Astrocyte of the cerebellum (primary cell): ENCODE measurements around the gene DISC1.

ENCODE experiments used
- DNase-seq: peaks from one replicate; pipeline ENCODE4 v3.0.0-alpha.2; 2011; ENCODE audit warnings: low read depth
- H3K4me3 ChIP-seq: 2 replicates; pipeline ENCODE4 v1.5.1; 2011; ENCODE audit warnings: mild to moderate bottlenecking, low read depth, low read length, moderate library complexity
- in situ Hi-C: cut with HindIII; loops from 2 replicates; pipeline ENCODE4 v1.10.0; 2017; ENCODE audit warnings: low sequenced_read_pairs
- TF ChIP-seq, protein P1 (sequence below): IDR thresholded peaks from 2 replicates; pipeline ENCODE4 v1.5.1; 2012; ENCODE audit warnings: low read length, low read depth, moderate library complexity, mild to moderate bottlenecking; ENCODE audit errors: missing control alignments

Gene DISC1

DNA sequence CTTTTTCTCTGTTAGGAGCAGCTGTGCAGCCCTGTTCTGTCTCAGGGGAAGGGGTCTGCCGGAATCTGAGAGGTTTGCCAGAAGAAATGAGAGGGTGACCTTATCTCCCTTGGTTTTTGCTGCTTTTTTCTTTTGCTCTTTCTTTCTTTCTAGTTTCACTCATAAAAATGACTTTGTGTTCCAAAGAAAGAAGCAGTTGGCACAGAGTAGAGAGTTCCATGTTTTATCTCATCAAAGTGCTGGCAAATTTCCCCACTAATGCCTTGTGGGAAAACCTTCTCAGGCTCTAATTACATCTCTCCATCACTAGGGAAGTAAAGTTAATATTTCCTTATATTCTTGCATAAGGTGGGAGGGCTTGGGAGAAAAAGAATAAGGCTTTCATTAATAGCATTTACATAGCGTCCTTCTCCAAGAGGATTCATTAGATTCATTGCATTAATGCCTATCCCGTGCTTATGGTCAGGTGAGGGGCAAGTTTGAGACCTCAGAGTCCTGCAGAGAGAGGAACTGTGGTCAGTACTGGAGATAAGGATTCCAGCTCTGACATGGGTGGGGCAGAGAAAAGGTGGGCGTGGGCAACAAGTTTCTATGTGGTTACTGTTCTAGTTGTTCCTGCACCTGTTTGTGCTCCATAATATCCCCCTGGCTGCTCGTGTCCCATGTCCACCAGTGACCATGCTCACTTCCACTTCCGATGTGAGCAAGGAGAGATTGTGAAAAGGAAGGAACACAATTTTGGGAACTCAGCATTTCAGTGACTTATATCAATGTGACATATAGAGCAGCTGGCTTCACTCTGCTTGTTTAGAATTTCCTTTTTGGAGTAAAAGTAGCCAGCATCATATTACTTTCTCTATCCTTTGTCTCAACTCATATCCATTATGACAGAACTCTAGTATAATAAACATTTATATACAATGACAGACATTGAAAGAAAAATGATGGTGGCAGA, 79.5 kb downstream of the DISC1 start:
- no peak overlapping the region for H3K4me3 ChIP-seq
- TF ChIP-seq, protein P1, sequence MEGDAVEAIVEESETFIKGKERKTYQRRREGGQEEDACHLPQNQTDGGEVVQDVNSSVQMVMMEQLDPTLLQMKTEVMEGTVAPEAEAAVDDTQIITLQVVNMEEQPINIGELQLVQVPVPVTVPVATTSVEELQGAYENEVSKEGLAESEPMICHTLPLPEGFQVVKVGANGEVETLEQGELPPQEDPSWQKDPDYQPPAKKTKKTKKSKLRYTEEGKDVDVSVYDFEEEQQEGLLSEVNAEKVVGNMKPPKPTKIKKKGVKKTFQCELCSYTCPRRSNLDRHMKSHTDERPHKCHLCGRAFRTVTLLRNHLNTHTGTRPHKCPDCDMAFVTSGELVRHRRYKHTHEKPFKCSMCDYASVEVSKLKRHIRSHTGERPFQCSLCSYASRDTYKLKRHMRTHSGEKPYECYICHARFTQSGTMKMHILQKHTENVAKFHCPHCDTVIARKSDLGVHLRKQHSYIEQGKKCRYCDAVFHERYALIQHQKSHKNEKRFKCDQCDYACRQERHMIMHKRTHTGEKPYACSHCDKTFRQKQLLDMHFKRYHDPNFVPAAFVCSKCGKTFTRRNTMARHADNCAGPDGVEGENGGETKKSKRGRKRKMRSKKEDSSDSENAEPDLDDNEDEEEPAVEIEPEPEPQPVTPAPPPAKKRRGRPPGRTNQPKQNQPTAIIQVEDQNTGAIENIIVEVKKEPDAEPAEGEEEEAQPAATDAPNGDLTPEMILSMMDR: no peak
- in situ Hi-C loops: no loop called here
- DNase-seq: no peak

DNA sequence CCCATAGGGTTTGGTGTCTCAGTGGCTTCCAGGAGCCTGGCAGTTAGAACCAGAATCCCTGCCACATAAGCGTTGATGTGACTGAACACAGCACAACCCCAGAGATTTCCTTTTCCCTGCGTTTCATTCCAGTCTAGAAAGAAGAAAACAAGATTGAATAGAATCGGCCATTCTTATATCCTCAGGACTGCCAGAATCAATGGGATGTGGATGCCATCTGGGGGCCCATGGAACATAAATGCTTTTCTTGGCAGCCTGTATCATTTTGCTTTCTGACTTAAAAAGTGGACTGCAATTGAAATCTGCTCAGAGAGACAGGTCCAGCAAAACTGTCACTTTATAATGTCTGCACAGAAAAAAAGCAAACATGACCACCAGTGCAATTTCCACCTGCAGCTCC, 80.3 kb downstream of the DISC1 start:
- in situ Hi-C loops: no loop called here
- TF ChIP-seq, protein P1: no peak
- no peak for DNase-seq

GRCh38 chr1:231707407-231707806, 80.8 kb downstream of the DISC1 start:
- no peak overlapping the region for H3K4me3 ChIP-seq
- no peak for DNase-seq
- TF ChIP-seq, protein P1: no peak
- in situ Hi-C loops: no loop called here

More for the DNA sequence above, 80.3 kb downstream of the DISC1 start:
- no peak overlapping the region for H3K4me3 ChIP-seq

DNA sequence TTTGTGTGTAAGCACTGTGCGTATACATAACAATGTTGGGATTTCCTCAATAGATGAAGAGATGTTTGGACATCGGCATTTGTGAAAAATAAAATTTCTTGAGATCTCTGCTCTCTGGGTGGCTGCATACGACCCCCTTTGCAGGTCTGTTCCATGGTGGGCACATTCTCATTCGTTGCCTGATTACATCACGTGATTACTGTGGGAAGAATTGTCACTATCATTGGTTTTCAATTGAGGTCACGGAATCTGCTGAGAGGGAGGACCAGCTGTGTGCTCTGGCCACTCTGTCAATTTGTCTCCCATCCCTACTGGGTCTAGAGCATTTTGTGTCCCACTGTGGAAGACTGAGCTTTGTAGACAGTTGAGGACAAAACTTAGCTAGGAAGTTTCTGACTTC, 81.8 kb downstream of the DISC1 start:
- in situ Hi-C loops: no loop called here
- no peak overlapping the region for H3K4me3 ChIP-seq
- TF ChIP-seq, protein P1: no peak
- DNase-seq: no peak

DNA sequence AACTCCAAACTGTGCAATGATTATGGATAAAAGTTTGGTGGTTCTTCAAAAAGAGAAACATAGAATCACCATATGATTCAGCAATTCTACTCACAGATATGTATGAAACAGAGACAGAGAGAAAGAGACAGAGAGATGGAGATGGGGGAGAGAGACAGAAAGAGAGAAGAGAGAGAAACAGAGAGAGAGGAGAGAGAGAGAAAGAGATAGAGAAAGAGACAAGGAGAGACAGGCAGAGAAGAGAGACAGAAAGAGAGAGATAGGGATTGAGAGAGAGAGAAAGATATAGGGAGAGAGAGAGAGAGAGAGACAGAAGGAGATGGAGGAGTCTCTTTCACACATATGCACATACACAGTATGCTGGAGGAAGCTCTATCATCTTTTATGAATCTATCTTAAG, 87.8 kb downstream of the DISC1 start:
- TF ChIP-seq, protein P1: no peak
- H3K4me3 ChIP-seq: no peak overlapping the region
- in situ Hi-C loops: no loop called here
- no peak for DNase-seq

- in situ Hi-C loops: no loop called here
- H3K4me3 ChIP-seq: no peak overlapping the region
- TF ChIP-seq, protein P1: no peak
- no peak for DNase-seq
Measured at GRCh38 chr1:231715816-231716722, 89.5 kb downstream of the DISC1 start.
